ENCODE results near the gene OXNAD1. TPM values are rescaled to one million over a fixed set of nuclear protein-coding genes. Genes with fewer than 3 reads are reported as not detected.

Gene OXNAD1
- total RNA-seq, 1 experiment from 2014 or later: 18.5 TPM

- CTCF ChIA-PET: interaction anchor here (0.6 to 0.8 kb wide), 2 partner anchors 215 to 1061 kb away, joined by 4 read pairs; no protein-coding TSS in a partner anchor
- peak overlapping the region; percentile 98 for H3K4me3 ChIP-seq
- H3K4me2 ChIP-seq: peak overlapping the region; percentile 94
- no peaks in the 10 kb centered on the region for H3K9me2 ChIP-seq (ENCODE audit: insufficient read depth)
- DNase-seq: no peak
- H3K27me3 ChIP-seq (ENCODE audit: insufficient read depth, low read depth): no peaks in the 10 kb centered on the region
- H3F3A ChIP-seq (ENCODE audit: insufficient read depth, low read depth): no peaks in the 10 kb centered on the region
- peaks cover 65% of the 10 kb centered on the region for H3K79me2 ChIP-seq (ENCODE audit: low read depth)
- H3K36me3 ChIP-seq (ENCODE audit: low read depth): peaks cover 10% of the 10 kb centered on the region; the same call in 1 of the 2 replicates
- POLR2A ChIA-PET (ENCODE audit: unreplicated experiment): no interaction called here
- TF ChIP-seq CTCF (conservative IDR thresholded peaks at IDR 0.05): no peak
- no peak for TF ChIP-seq EZH2 (IDR thresholded peaks at IDR 0.05; ENCODE audit: low read depth)
- H3K27ac ChIP-seq: peak overlapping the region; percentile 67
- H3K4me1 ChIP-seq (replicated peaks; ENCODE audit: insufficient read depth): peaks cover 33% of the 10 kb centered on the region
- intact Hi-C loops (cut with micrococcal nuclease; ENCODE audit: unreplicated experiment): no loop called here
- TSS peak; percentile 83 for BruUV-seq (replicated peaks)
- peak overlapping the region; percentile 94 for H2AFZ ChIP-seq
- H4K20me1 ChIP-seq (ENCODE audit: insufficient read depth): no peaks in the 10 kb centered on the region; the same call in none of the 2 replicates
- no peaks in the 10 kb centered on the region for H3K9me3 ChIP-seq (ENCODE audit: insufficient read depth, low read depth)
Measured at GRCh38 chr3:16264174-16264707, 771 bp upstream of the OXNAD1 start.

GRCh38 chr3:16265455-16265786 lies 409 bp downstream of the OXNAD1 start:
- Histone ChIP-seq H4K20me1 (ENCODE audit: insufficient read depth) (no peaks in the 10 kb centered on the region; the same call in none of the 2 replicates), H3K27me3 (ENCODE audit: insufficient read depth, low read depth) (no peaks in the 10 kb centered on the region), H3F3A (ENCODE audit: insufficient read depth, low read depth) (no peaks in the 10 kb centered on the region), H3K27ac (peak overlapping the region; percentile 63), H3K79me2 (ENCODE audit: low read depth) (peaks cover 65% of the 10 kb centered on the region), H3K4me1 (replicated peaks; ENCODE audit: insufficient read depth) (peaks cover 33% of the 10 kb centered on the region), H3K9me2 (ENCODE audit: insufficient read depth) (no peaks in the 10 kb centered on the region), H3K36me3 (ENCODE audit: low read depth) (peaks cover 9% of the 10 kb centered on the region; the same call in 1 of the 2 replicates), H3K9me3 (ENCODE audit: insufficient read depth, low read depth) (no peaks in the 10 kb centered on the region), H3K4me2 (peak overlapping the region; percentile 95), H3K4me3 (peak overlapping the region; percentile 98), H2AFZ (peak overlapping the region; percentile 96)
- ChIA-PET POLR2A (ENCODE audit: unreplicated experiment) (interaction anchor here (0.6 to 0.7 kb wide), 3 partner anchors 45 to 748 kb away, joined by 3 to 9 read pairs (median 6); no protein-coding TSS in a partner anchor), CTCF (interaction anchor here (0.6 kb wide), 1 partner anchor 285 kb away, joined by 3 read pairs; no protein-coding TSS in a partner anchor)
- TF ChIP-seq CTCF (conservative IDR thresholded peaks at IDR 0.05) (no peak), EZH2 (IDR thresholded peaks at IDR 0.05; ENCODE audit: low read depth) (no peak)
- BruUV-seq (replicated peaks): TSS peak; percentile 78
- intact Hi-C loops (cut with micrococcal nuclease; ENCODE audit: unreplicated experiment): loop anchor here (5.0 kb wide), 2 partner anchors 287 to 633 kb away; no protein-coding TSS in a partner anchor
- DNase-seq: no peak

GRCh38 chr3:16266714-16267113 lies 1.7 kb downstream of the OXNAD1 start:
- no peak for TF ChIP-seq CTCF (conservative IDR thresholded peaks at IDR 0.05)
- no peak for TF ChIP-seq EZH2 (IDR thresholded peaks at IDR 0.05; ENCODE audit: low read depth)
- Histone ChIP-seq H3K9me2 (ENCODE audit: insufficient read depth) (no peaks in the 10 kb centered on the region), H3F3A (ENCODE audit: insufficient read depth, low read depth) (no peaks in the 10 kb centered on the region), H3K27ac (no peak overlapping the region), H3K9me3 (ENCODE audit: insufficient read depth, low read depth) (no peaks in the 10 kb centered on the region), H4K20me1 (ENCODE audit: insufficient read depth) (no peaks in the 10 kb centered on the region; the same call in 1 of the 2 replicates), H3K27me3 (ENCODE audit: insufficient read depth, low read depth) (no peaks in the 10 kb centered on the region), H3K4me2 (peak overlapping the region; percentile 95), H2AFZ (no peak overlapping the region), H3K79me2 (ENCODE audit: low read depth) (peaks cover 64% of the 10 kb centered on the region), H3K4me1 (replicated peaks; ENCODE audit: insufficient read depth) (peaks cover 33% of the 10 kb centered on the region), H3K4me3 (peak overlapping the region; percentile 98; the same call in 1 of the 2 replicates), H3K36me3 (ENCODE audit: low read depth) (0 out of 2 replicates have a peak, but pooled peaks cover 15% of the 10 kb centered on the region)
- intact Hi-C loops (cut with micrococcal nuclease; ENCODE audit: unreplicated experiment): loop anchor here (5.0 kb wide), 2 partner anchors 286 to 634 kb away; no protein-coding TSS in a partner anchor
- no peak for DNase-seq
- CTCF ChIA-PET: interaction anchor here (0.6 kb wide), 1 partner anchor 36 kb away, joined by 5 read pairs; no protein-coding TSS in a partner anchor
- POLR2A ChIA-PET (ENCODE audit: unreplicated experiment): no interaction called here
- BruUV-seq (replicated peaks): no TSS peak
